Measurements from ENCODE around the gene DBR1.

Gene DBR1

GRCh38 chr3:138186803-138187295 is 12.1 kb upstream of the DBR1 start:
- no peak for FAIRE-seq
- TF ChIP-seq CTCF (IDR thresholded peaks at IDR 0.05; ENCODE audit: insufficient read depth, missing control alignments), result no peak
- DNase-seq (ENCODE audit: insufficient read length, low spot score), result no peak

GRCh38 chr3:138186221-138186620 is 11.5 kb upstream of the DBR1 start:
- no peak for TF ChIP-seq CTCF (IDR thresholded peaks at IDR 0.05; ENCODE audit: insufficient read depth, missing control alignments)
- DNase-seq (ENCODE audit: insufficient read length, low spot score), result no peak
- FAIRE-seq, result no peak

- TF ChIP-seq CTCF (IDR thresholded peaks at IDR 0.05; ENCODE audit: insufficient read depth, missing control alignments), result no peak
- DNase-seq (ENCODE audit: insufficient read length, low spot score) (no peak), FAIRE-seq (no peak)
Observed at GRCh38 chr3:138184994-138185393, 10.3 kb upstream of the DBR1 start.

GRCh38 chr3:138180375-138181029 is 5.8 kb upstream of the DBR1 start:
- no peak for DNase-seq (ENCODE audit: insufficient read length, low spot score)
- TF ChIP-seq CTCF (IDR thresholded peaks at IDR 0.05; ENCODE audit: insufficient read depth, missing control alignments), result peak; percentile 87

GRCh38 chr3:138173769-138174420 is 826 bp downstream of the DBR1 start:
- TF ChIP-seq CTCF (IDR thresholded peaks at IDR 0.05; ENCODE audit: insufficient read depth, missing control alignments), result no peak
- FAIRE-seq (no peak), DNase-seq (ENCODE audit: insufficient read length, low spot score) (no peak)

More at GRCh38 chr3:138180375-138181029, 5.8 kb upstream of the DBR1 start:
- FAIRE-seq, result peak; percentile 94

- TF ChIP-seq CTCF (IDR thresholded peaks at IDR 0.05; ENCODE audit: insufficient read depth, missing control alignments), result no peak
- FAIRE-seq (no peak), DNase-seq (ENCODE audit: insufficient read length, low spot score) (no peak)
Observed at GRCh38 chr3:138172625-138173024, 2.1 kb downstream of the DBR1 start.

GRCh38 chr3:138165061-138165460 is 9.7 kb downstream of the DBR1 start:
- no peak for FAIRE-seq
- TF ChIP-seq CTCF (IDR thresholded peaks at IDR 0.05; ENCODE audit: insufficient read depth, missing control alignments), result no peak

More at GRCh38 chr3:138165061-138165460, 9.7 kb downstream of the DBR1 start:
- DNase-seq (ENCODE audit: insufficient read length, low spot score), result no peak

All from D721Med (cell line).